HG02938 (cell line): ENCODE results near the gene MYLK.
"Not testable (repeated sequence)": the region's sequence is repeated elsewhere in the genome, so short reads cannot be mapped to it uniquely, and the experiment has no call there.

Source experiments
- ATAC-seq: cut with Tn5 transposase; IDR thresholded peaks from one replicate; pipeline ENCODE4 v1.9.1; 2021; ENCODE audit warnings: mild to moderate bottlenecking, moderate library complexity; ENCODE audit not compliant: unreplicated experiment

Gene MYLK

GRCh38 chr3:123884203-123884831, at the start of gene MYLK:
MYLK (minus strand) TSS chr3:123884332; CDS start chr3:123793841, 90,491 bp downstream.
- peak; percentile 70 for ATAC-seq

GRCh38 chr3:123930445-123930844, 46.3 kb upstream of the MYLK start:
- no peak for ATAC-seq

- ATAC-seq = no peak
These were observed 45.2 kb upstream of the MYLK start for GRCh38 chr3:123929325-123929724.

- ATAC-seq = no peak
These were observed 42.3 kb upstream of the MYLK start for GRCh38 chr3:123926396-123926795.

GRCh38 chr3:123920868-123921267, 36.7 kb upstream of the MYLK start:
- no peak for ATAC-seq

- ATAC-seq = no peak
These were observed 36.3 kb upstream of the MYLK start for GRCh38 chr3:123920383-123920782.

- no peak for ATAC-seq
These were observed 35.2 kb upstream of the MYLK start for GRCh38 chr3:123919353-123919752.

- ATAC-seq = no peak
These were observed 30.7 kb upstream of the MYLK start for GRCh38 chr3:123914829-123915228.

- no peak for ATAC-seq
These were observed 25.7 kb upstream of the MYLK start for GRCh38 chr3:123909785-123910184.

- ATAC-seq = no peak
These were observed 23.6 kb upstream of the MYLK start for GRCh38 chr3:123907720-123908119.

GRCh38 chr3:123899300-123899865, 15.3 kb upstream of the MYLK start:
- no peak for ATAC-seq

GRCh38 chr3:123893012-123893411, 8.9 kb upstream of the MYLK start:
- no peak for ATAC-seq

GRCh38 chr3:123892195-123892594, 8.1 kb upstream of the MYLK start:
- no peak for ATAC-seq

- ATAC-seq = not testable (repeated sequence)
These were observed 6.9 kb upstream of the MYLK start for GRCh38 chr3:123890991-123891390.

- ATAC-seq = not testable (repeated sequence)
These were observed 6.0 kb upstream of the MYLK start for GRCh38 chr3:123890162-123890561.

GRCh38 chr3:123884993-123885392, 861 bp upstream of the MYLK start:
- ATAC-seq = no peak

GRCh38 chr3:123883701-123884202, 380 bp downstream of the MYLK start:
- no peak for ATAC-seq

GRCh38 chr3:123883111-123883510, 1.0 kb downstream of the MYLK start:
- no peak for ATAC-seq

- ATAC-seq = no peak
These were observed 2.4 kb downstream of the MYLK start for GRCh38 chr3:123881771-123882170.

- ATAC-seq = no peak
These were observed 3.1 kb downstream of the MYLK start for GRCh38 chr3:123880998-123881561.

- ATAC-seq = no peak
These were observed 5.3 kb downstream of the MYLK start for GRCh38 chr3:123878807-123879206.

GRCh38 chr3:123877965-123878364, 6.2 kb downstream of the MYLK start:
- no peak for ATAC-seq
